NB4 (cell line): ENCODE data around the gene ACADS.
"Not testable (repeated sequence)": the region's sequence is repeated elsewhere in the genome, so short reads cannot be mapped to it uniquely, and the experiment has no call there.

ENCODE experiments used
- DNase-seq: peaks from one replicate; pipeline ENCODE4 v3.0.0; 2010; ENCODE audit warnings: low read depth
- H3K4me3 ChIP-seq: one replicate; pipeline ENCODE4 v1.5.1; 2011; ENCODE audit warnings: mild to moderate bottlenecking, low read depth, low read length, moderate library complexity
- MAX ChIP-seq: IDR thresholded peaks from 2 replicates; pipeline ENCODE4 v1.6.1; 2011; ENCODE audit warnings: low read depth, low read length
- MYC ChIP-seq: IDR thresholded peaks from 2 replicates; pipeline ENCODE4 v1.6.1; 2011; ENCODE audit warnings: low read depth, low read length
- POLR2A ChIP-seq: IDR thresholded peaks from 2 replicates; pipeline ENCODE4 v1.6.1; 2011; ENCODE audit warnings: mild to moderate bottlenecking; ENCODE audit not compliant: insufficient read length; ENCODE audit errors: extremely low read depth
- TF ChIP-seq, protein P1 (sequence below): IDR thresholded peaks from one replicate; pipeline ENCODE4 v1.5.1; 2012; ENCODE audit warnings: low read depth, low read length

ACADS gene

GRCh38 chr12:120726961-120727360 lies 1.3 kb downstream of the ACADS start:
- TF ChIP-seq, protein P1, sequence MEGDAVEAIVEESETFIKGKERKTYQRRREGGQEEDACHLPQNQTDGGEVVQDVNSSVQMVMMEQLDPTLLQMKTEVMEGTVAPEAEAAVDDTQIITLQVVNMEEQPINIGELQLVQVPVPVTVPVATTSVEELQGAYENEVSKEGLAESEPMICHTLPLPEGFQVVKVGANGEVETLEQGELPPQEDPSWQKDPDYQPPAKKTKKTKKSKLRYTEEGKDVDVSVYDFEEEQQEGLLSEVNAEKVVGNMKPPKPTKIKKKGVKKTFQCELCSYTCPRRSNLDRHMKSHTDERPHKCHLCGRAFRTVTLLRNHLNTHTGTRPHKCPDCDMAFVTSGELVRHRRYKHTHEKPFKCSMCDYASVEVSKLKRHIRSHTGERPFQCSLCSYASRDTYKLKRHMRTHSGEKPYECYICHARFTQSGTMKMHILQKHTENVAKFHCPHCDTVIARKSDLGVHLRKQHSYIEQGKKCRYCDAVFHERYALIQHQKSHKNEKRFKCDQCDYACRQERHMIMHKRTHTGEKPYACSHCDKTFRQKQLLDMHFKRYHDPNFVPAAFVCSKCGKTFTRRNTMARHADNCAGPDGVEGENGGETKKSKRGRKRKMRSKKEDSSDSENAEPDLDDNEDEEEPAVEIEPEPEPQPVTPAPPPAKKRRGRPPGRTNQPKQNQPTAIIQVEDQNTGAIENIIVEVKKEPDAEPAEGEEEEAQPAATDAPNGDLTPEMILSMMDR: no peak
- no peak for TF ChIP-seq MAX
- TF ChIP-seq MYC: no peak
- TF ChIP-seq POLR2A: no peak
- DNase-seq: no peak
- no peak overlapping the region for H3K4me3 ChIP-seq

GRCh38 chr12:120732198-120732597 lies 6.6 kb downstream of the ACADS start:
- DNase-seq, H3K4me3 ChIP-seq: not testable (repeated sequence)

- TF ChIP-seq, protein P1: no peak
- TF ChIP-seq MAX (no peak), MYC (no peak), POLR2A (no peak)
- no peak for DNase-seq
- H3K4me3 ChIP-seq: no peak overlapping the region
These were observed 7.9 kb downstream of the ACADS start for GRCh38 chr12:120733574-120733973.

DNA sequence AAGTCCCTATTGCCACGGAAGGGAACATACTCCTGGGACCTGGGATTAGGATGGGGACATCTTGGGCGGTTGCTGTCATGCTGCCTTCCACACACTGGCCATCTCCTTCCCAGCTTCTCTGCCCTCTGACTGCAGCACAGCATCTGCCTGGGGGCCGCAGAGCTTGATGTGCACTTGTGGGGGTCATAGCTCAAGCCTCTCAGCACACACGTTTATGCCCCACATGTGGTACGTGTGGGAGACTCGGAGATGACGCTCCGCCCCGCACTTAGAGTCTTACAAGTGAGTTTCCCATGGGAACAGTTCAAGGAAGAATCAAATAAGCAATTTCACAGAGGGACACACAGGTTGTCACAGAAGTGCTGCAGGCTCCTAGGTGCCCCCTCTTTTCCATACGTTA lies 8.6 kb downstream of the ACADS start:
- no peak for DNase-seq
- no peak overlapping the region for H3K4me3 ChIP-seq
- TF ChIP-seq MYC (no peak), MAX (no peak), POLR2A (no peak)
- TF ChIP-seq, protein P1: no peak

- H3K4me3 ChIP-seq: no peak overlapping the region
- DNase-seq: no peak
- no peak for TF ChIP-seq MAX
- TF ChIP-seq, protein P1: no peak
These were observed 9.6 kb downstream of the ACADS start for GRCh38 chr12:120735181-120735580.

- TF ChIP-seq MYC (no peak), MAX (no peak), POLR2A (no peak)
- TF ChIP-seq, protein P1: no peak
- H3K4me3 ChIP-seq: no peak overlapping the region
- DNase-seq: no peak
These were observed 11.0 kb downstream of the ACADS start for GRCh38 chr12:120736404-120737331.
